Measurements from ENCODE around the gene SKAP1.
"Not testable (repeated sequence)": the region's sequence is repeated elsewhere in the genome, so short reads cannot be mapped to it uniquely, and the experiment has no call there.

SKAP1 gene

DNA sequence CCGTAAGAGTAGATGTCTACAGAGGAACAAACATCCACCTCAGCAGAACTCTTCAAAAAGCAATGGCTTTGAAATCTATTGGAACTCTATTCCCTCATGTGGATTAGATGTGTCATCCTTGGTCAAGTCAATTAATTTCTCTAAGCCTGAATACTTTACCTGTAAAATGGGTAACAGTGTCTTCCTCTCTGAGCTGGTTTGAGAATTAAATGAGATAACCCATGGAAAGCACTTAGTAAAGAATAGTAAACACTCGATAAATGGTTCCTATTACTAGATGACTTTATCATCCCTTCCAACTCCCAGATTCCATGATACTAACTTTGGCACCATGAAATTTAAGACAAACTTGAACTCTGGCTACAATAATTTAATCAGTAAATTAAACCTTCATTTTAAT, 89.1 kb downstream of the SKAP1 start:
- DNase-seq (ENCODE audit: low read depth, low spot score), result no peak
- no peak overlapping the region for H3K4me3 ChIP-seq (ENCODE audit: low read length)

DNA sequence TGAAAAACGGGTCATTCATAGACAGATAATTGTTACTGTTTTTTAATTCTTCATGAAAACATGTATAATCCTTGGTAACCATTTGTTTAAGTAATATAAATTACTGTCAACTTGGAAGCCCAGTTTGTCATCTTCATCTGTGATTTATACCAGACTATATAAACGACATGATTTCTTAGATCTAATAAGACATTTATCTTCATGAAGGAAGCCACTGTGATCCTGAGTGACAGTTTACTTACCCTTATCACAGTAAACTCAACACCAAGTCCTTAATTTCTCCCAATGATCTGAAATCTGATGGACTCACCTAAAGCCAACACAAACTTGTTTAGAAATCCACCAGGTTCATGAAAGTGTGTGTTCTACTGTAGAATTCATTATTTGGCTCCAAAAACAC, 91.3 kb downstream of the SKAP1 start:
- H3K4me3 ChIP-seq (ENCODE audit: low read length), result no peak overlapping the region

DNA sequence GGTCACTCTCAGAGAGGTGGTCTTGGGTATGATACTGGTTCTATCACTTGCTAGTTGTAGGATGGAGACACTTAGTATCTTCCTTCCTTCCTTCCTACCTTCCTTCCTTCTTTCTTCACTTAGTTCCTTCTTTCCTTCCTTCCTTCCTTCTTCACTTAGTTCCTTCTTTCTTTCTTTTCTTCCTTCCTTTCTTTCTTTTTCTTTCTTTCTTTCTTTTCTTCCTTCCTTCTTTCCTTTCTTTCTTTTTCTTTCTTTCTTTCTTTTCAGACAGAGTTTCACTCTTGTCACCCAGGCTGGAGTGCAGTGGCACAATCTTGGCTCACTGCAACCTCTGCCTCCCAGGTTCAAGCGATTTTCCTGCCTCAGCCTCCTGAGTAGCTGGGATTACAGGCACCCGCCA, 92.1 kb downstream of the SKAP1 start:
- not testable (repeated sequence) for DNase-seq (ENCODE audit: low read depth, low spot score)

More for the DNA sequence above, 91.3 kb downstream of the SKAP1 start:
- no peak for DNase-seq (ENCODE audit: low read depth, low spot score)

DNA sequence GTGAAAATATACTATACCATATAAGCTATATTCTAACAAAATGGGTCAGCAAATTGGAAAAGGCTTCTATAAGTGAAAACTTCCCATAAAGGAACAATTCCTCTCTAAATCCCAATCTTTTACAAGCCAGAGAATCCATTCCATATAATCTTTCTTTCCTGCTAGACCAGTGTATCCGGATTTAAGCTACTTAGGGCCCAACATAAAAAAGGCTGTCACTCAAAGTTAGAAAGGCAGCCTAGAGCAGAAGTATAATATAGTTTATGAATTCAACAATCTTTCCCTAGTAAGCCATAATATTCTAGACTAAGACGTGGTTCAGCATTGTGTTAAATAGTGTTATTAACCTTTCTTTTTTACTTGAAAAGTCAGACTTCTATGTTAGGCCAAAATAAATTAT, 93.0 kb downstream of the SKAP1 start:
- no peak for DNase-seq (ENCODE audit: low read depth, low spot score)
- H3K4me3 ChIP-seq (ENCODE audit: low read length), result no peak overlapping the region

More for the DNA sequence above, 92.1 kb downstream of the SKAP1 start:
- H3K4me3 ChIP-seq (ENCODE audit: low read length), result not testable (repeated sequence)

DNA sequence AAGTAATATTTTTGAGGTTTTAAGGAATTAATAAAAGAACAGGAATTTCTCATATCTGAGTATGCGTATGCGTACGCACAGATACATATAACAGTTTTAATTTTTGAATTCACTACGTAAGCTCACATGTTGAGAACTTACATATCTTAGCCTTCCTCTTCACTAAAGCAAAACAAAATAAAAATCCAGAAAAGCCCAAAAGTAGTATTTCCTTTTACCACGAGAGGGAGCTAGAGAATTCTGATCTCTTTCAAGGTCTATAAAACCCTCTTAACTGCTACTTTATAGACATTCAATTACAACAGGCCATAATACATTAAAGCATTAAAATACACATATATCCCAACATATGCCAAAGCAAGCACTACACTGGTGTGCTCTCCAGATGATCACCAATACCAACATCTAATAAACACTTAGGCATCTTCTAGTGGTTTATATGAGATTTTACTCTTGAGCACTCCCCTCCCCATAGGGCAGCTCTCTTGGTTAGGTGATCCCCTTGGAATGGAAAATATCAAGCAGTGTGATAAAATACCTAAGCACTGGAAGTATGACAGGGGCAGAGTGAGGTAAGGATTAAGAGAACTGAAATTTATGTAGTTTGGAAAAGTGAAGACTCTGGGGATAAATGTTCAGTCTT, 94.0 kb downstream of the SKAP1 start:
- DNase-seq (ENCODE audit: low read depth, low spot score), result peak; percentile 65
- no peak overlapping the region for H3K4me3 ChIP-seq (ENCODE audit: low read length)

DNA sequence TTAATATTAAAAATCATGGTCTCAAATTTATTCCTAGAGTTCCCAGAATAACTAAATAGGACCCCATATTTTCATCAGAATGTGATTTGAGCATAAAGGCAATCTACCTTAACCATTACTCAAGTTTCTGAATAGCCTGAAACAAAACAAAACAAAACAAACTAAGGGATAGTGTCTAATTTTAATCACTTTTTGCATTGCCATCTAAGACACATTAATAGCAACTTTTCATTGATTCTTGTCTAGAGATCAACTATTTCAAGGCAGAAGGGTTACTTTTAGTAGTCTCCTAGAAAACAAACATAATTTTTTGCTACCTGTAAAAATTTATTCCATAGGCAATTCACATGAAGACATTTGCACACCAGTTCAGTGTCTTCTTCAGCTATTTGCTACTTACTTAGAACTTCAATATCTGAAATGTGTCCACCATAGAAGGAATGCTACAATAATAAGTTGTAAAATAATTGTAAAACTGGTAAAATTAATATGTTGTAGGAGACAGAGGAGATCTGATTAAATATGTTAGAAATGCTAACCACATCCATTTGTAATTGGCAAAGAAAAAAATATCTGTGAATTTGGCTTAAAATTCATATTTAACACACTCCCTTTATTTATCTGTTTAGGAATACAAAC, 94.7 kb downstream of the SKAP1 start:
- H3K4me3 ChIP-seq (ENCODE audit: low read length), result no peak overlapping the region
- no peak for DNase-seq (ENCODE audit: low read depth, low spot score)

DNA sequence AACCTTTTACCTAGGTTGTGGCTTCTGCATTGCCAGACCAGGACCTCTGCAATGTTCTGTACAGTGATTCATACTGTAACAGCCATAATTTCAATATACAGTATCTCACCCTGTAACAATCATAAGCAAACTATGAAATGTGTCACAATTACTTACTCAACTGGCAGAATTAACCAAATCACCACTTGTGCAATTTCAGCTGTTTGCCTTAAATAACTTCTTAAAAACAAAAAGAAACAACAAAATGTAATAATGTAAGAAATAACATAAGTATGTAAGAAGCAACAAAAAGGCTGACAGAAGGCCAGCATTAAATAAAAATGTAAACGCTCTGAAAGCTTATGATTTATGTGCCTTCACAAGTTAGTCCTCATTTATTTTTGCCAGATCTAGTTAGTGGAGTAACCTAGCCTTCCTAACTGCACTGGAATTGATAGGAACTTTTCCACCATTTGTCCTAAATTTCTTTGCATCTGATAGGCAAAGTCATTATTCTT, 96.9 kb downstream of the SKAP1 start:
- H3K4me3 ChIP-seq (ENCODE audit: low read length), result no peak overlapping the region
- DNase-seq (ENCODE audit: low read depth, low spot score), result no peak

DNA sequence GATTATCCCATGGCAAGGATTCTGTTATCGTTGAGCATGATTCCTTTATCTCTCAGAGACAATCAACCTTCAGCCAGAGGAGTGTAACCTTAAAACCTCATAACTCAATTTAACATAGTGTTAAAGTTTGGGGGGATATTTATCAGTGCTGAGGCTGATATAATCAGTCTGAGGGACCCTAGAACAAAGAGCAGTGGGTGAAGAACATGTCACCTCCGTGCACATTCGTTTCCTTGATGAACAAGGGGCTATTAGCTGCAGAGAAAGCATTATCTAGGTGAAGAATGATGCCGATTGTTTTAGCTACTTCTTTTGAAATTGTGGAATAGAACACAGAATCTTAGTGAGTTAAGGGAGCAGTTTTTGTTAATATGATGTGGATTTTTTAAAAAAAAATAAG, 99.1 kb downstream of the SKAP1 start:
- H3K4me3 ChIP-seq (ENCODE audit: low read length), result no peak overlapping the region
- no peak for DNase-seq (ENCODE audit: low read depth, low spot score)

DNA sequence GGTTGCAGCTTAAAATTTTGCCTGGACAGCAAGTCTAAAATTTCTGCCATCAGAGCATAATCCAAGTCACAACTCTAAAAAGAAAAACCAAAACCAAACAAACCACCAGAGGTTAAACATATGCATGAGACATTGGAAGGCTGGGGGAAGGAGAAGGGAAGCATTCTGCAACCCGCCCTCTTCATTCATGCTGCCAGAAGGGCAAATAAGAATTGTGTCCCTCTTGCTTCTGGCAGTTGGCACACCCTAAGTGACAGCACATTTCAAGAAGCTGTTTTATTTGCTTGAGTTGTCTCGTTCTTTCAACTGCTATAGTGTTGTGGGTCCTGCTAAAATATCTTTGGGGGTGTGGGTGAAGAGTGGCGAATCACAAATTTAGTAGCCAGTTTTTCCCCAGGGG, 99.6 kb downstream of the SKAP1 start:
- no peak overlapping the region for H3K4me3 ChIP-seq (ENCODE audit: low read length)
- no peak for DNase-seq (ENCODE audit: low read depth, low spot score)

DNA sequence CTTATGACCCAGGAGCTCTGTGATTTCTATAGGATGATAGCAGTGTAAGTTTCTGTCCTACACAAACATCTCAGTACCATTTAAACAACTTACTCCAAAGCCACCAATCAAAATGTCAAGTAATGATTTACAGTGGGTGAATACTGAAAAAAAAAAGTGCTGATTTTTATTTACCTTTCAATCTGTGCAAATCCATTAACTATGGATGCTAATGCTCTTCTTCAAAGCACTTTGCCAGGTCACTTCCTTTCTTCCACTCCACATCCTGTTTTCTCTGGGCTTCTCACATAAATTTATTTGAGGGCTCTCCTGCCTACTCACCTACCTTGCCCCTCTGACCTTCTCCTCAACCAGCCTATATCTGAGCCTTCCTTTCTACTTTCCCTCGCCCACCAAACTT, 101.6 kb downstream of the SKAP1 start:
- no peak overlapping the region for H3K4me3 ChIP-seq (ENCODE audit: low read length)
- DNase-seq (ENCODE audit: low read depth, low spot score), result no peak

DNA sequence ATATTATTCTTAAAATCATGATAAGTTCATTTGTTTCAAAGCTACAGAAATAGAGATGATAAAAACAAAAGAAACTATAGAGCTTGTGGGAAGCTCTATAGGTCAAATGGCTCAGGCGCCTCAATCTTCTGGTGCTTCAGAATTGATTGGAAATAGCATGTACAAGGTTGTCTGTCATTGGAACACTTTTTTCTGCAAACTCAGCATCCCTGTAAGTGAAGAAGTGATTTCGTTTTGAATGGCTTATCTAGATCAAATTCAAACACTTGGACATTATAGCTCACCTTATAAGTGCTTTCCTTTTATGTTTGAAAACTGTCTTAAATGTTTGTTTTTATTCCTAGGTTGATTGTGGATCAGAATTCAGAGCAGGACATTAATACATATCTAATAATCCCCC, 103.7 kb downstream of the SKAP1 start:
- H3K4me3 ChIP-seq (ENCODE audit: low read length), result no peak overlapping the region
- no peak for DNase-seq (ENCODE audit: low read depth, low spot score)

DNA sequence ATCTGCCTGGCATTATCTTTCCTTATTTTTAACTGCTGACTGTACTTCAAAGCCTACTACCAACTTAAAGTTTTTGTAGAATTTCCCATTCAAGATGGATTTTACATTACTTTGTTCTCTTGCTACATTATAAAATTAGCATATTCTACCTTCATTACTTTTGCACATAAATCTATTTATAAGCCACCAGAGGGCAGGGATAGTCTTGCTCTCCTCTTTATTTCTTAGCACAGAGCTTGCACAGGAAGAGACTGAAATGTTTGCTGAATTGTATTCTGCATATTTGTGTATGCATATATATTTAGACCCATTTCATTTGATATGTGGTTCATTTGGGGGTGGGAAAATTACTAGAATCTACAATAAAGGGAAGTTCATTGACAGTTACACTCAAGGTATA, 108.0 kb downstream of the SKAP1 start:
- H3K4me3 ChIP-seq (ENCODE audit: low read length), result no peak overlapping the region
- DNase-seq (ENCODE audit: low read depth, low spot score), result peak; percentile 16

DNA sequence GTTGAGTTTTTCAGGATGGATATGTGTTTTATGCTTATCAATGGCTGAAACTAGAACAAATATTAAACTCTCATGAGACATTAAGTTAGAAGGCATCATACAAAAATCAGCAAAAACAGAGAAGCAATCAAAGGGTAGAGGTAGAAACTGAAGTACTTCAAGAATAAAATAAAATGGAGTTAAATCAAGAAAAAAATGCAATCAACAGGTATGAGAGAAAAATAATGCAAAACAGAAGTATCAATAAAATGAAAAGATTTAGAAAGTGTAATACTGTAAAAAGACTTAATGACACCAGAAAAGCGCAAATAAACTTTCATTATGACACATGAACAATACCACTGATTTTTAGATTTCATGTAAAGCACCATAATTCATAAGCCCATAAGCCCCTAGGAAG, 112.3 kb downstream of the SKAP1 start:
- no peak overlapping the region for H3K4me3 ChIP-seq (ENCODE audit: low read length)
- DNase-seq (ENCODE audit: low read depth, low spot score), result no peak

DNA sequence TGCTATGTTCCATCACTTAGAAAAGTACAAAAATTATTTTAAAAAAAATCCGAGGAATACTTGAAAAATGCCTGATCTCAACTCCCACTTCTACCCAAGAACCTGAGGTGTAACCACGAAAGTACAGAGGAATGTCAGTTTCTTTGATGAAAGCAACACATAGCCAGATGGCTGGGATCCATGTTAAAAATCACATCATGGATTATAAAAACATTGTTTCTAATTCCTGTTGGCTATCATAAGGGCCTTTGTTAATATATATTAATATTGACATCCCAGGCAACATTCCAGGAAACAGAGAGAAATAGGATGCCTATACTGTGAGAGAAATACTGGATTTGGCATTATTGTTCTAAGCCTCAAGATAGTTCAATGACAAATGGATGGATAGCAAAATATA, 115.3 kb downstream of the SKAP1 start:
- no peak for DNase-seq (ENCODE audit: low read depth, low spot score)
- no peak overlapping the region for H3K4me3 ChIP-seq (ENCODE audit: low read length)

DNA sequence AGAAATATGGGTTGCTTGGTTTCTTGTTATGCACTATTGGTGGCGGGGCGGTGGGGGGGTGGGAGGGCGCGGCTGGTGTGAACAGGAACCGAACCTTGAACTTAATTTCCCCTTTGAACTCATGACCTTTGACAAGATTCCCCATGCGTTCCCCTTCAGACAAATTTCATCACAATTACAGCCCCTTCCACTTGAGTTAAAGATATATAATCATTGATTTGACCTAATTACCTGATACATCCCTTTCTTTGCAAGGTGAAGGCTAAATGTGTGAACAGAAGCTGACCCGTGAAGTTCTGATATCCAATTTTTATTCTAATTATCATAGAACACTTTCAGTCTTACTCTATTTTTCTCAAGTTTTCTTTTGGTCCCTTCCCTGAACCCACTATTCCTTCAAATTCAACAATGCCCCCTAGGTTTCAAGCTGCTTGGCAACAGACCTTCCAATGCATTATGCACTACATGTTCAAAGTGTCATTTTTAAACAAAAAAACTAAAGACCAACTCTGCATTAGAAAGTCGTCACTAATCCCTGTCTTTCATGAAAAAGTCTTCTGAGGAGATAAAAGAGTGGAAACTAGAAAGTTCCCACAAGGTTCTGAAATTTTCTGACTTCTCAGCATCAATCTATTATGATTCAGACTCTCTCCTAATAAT, 116.8 kb downstream of the SKAP1 start:
- H3K4me3 ChIP-seq (ENCODE audit: low read length), result no peak overlapping the region
- no peak for DNase-seq (ENCODE audit: low read depth, low spot score)

DNA sequence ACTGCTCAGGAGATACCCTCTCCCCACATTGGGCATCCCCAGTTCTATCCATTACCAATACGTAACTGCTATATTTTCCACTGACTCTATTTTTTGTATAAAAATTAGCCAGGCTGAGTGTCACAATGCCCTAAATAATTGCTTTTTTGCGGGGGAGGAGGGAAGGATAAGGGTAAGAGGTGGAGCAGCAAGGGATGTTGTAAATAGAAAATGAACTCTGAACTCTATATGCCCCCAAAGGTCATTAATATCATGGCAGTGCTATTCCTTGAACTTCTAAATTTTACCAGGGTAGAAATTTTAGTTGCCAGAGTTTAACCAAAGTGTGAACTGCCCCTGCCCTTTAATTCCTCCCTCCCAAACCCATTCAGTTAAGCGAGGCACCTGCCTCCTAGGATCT, 118.7 kb downstream of the SKAP1 start:
- H3K4me3 ChIP-seq (ENCODE audit: low read length), result no peak overlapping the region
- DNase-seq (ENCODE audit: low read depth, low spot score), result no peak

DNA sequence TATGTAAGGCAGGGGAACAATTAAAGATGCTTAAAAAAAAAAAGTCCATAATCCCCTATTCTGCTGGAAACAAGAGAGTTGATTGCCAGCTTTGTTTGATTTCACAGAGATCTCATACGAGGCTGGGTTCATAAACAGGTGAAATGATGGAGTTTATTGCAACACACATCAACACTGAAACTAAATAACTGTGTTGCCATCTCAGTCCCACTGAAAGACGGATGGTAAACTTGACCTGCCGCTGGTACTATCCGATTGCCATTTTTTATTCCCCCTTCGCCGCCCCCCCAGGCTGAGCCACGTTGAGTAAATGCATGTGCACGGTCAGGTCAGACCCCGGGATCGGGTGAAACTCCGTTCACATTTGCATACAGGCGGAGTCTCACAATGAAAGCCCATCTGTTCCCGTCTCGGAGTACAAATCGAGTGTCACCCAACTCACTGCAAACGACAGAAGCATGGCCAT, 119.2 kb downstream of the SKAP1 start:
- DNase-seq (ENCODE audit: low read depth, low spot score), result no peak

DNA sequence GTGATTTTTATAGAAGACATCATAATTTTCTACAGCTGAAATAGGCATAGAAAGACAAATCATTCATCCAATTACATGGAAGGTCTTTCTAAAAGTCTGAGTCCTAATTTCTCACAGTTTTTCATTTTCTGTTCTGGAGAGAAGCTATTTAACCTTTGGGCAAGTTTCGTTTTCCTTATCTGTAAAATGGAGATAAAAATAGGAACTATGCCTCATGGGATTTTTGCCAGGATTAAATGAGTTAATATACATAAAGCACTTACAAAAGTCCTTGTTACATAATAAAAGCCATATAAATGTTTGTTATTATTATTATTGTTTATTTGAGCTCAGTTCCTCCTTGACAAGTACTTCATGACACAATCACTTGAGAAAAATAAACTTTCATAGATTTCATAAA, 121.4 kb downstream of the SKAP1 start:
- DNase-seq (ENCODE audit: low read depth, low spot score), result no peak
- no peak overlapping the region for H3K4me3 ChIP-seq (ENCODE audit: low read length)

More for the DNA sequence above, 119.2 kb downstream of the SKAP1 start:
- H3K4me3 ChIP-seq (ENCODE audit: low read length), result no peak overlapping the region

DNA sequence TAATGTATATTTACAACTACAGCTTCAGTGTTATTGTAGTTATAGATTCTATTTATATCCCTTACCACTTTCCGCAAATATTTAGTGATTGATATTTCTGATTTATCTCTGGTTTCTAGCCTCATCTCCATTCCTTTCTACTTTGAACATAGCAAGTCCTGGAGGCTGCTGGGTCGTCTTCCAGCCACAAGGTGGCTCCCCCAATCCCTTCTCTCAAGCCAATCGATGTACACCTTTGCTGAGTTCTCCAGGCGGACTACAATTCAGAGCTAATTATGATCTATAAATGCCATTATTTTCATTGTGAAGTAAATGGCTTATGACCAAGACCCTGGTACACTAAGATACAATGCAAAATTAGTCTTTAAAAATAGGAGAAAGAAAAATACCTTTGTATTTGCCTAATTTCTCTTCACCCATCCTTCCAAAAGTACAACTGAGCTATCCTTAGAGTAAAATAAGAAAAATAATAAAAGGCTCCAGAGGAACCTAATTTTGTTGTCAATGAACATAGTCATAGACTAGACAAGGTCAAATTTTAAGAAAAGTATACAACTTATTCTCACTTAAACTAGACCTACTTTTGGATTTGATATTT, 122.1 kb downstream of the SKAP1 start:
- no peak overlapping the region for H3K4me3 ChIP-seq (ENCODE audit: low read length)
- DNase-seq (ENCODE audit: low read depth, low spot score), result peak; percentile 60

DNA sequence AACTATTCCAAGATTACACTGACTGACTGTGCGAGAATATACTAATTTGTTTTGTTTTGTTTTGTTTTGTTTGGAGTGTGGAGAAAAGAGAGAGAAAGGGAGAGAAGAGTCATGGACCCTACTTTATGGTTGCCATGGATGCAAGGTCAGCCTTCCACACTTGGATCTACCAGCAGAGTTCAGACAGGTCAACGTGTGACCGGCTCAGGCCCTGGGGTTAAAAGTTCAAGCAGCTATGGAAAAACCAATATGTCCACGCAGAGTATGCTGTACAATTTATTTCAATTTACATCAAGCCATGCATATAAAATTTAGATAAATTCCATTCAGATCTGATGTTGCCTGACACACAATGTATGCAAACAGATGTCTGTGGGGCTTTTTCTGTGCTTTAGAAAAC, 122.8 kb downstream of the SKAP1 start:
- H3K4me3 ChIP-seq (ENCODE audit: low read length), result no peak overlapping the region
- no peak for DNase-seq (ENCODE audit: low read depth, low spot score)
